Urothelium cell line (cell line): ENCODE measurements around the gene LGALS4.
A peak's percentile ranks its signal among the peaks of the same experiment; 100 is the strongest.
"Not testable (repeated sequence)": the region's sequence is repeated elsewhere in the genome, so short reads cannot be mapped to it uniquely, and the experiment has no call there.

Source experiments
- DNase-seq: peaks from one replicate; pipeline ENCODE4 v3.0.0; 2011; ENCODE audit warnings: low spot score, mixed read lengths
- FAIRE-seq: peaks from 2 replicates; lab custom pipeline; 2011; peaks lifted over from hg19 to GRCh38; lab: Jason Lieb, UNC

LGALS4 gene

DNA sequence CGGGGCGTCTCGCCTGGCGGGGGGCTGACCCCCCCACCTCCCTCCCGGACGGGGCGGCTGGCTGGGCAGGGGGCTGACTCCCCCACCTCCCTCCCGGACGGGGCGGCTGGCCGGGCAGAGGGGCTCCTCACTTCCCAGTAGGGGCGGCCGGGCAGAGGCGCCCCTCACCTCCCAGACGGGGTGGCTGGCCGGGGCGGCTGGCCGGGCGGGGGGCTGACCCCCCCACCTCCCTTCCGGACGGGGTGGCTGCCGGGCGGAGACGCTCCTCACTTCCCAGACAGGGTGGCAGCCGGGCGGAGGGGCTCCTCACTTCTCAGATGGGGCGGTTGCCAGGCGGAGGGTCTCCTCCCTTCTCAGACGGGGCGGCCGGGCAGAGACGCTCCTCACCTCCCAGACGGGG lies 15.0 kb downstream of the LGALS4 start:
- not testable (repeated sequence) for DNase-seq, FAIRE-seq

DNA sequence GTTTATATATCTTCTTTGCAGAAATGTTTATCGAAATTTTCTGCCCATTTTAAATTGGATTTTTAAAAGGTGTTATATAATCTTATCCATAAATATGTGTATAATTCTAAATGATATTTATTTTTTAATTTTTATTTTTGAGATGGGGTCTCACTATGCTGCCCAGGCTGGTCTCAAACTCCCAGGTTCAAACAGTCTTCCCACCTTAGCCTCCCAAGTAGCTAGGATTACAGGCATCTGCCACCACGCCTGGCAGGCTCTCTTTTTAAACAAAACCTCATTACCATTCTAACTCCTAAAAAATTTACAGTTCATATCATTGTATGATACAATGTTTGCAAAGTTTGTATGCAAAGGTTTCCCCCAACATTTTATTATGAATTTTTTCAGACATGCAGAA lies 16.6 kb downstream of the LGALS4 start:
- FAIRE-seq = no peak
- DNase-seq = no peak

DNA sequence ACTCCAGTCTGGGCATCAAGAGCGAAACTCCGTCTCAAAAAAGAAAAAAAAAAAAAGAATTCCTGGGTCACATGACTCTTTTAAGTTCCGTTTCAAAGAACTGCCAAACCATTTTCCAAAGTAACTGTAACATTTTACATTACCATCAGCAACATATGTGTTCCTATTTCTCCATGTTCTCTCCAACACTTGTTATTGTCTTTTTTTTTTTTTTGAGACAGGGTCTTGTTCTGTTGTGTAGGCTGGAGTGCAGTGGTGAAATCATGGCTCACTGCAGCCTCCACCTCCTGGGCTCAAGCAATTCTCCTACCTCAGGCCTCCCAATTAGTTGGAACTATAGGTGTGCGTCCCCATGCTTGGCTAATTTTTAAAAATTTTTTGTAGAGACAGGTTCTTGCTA lies 17.2 kb downstream of the LGALS4 start:
- no peak for DNase-seq
- no peak for FAIRE-seq

DNA sequence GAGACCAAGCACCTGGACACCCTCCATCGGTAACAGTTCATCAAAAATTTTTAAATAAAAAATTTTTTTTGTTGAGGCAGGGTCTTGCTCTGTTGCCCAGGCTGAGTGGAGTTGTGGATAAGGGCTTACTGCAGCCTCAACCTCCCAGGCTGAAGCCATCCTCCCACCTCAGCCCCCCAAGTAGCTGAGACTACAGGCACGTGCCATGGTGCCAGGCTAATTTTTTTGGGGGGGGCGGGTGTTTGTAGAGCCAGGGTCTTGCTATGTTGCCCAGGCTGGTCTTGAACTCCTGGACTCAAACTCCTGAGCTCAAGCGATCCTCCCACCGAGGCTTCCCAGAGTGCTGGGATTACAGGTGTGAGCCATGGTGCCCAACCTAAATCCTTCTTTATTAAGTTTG lies 19.1 kb downstream of the LGALS4 start:
- FAIRE-seq = no peak
- no peak for DNase-seq

DNA sequence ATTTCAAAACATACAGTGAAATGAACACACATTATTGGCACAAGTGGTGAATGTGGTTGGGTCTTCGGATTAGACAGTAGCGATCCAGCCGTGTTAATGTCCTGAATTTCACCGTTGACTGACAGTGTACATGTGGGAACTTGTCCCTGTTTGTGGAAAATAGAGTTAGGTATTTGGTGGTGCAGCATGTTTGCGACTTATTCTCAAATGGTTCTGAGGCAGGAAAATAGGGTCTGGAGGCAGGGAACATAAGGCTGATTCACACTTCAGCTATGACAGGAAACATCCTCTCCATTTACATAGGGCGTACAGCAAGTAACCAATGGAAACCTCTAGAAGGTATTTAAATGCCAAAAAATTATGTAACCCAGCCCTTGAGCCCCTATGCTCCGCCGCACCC lies 19.6 kb downstream of the LGALS4 start:
- DNase-seq = no peak

DNA sequence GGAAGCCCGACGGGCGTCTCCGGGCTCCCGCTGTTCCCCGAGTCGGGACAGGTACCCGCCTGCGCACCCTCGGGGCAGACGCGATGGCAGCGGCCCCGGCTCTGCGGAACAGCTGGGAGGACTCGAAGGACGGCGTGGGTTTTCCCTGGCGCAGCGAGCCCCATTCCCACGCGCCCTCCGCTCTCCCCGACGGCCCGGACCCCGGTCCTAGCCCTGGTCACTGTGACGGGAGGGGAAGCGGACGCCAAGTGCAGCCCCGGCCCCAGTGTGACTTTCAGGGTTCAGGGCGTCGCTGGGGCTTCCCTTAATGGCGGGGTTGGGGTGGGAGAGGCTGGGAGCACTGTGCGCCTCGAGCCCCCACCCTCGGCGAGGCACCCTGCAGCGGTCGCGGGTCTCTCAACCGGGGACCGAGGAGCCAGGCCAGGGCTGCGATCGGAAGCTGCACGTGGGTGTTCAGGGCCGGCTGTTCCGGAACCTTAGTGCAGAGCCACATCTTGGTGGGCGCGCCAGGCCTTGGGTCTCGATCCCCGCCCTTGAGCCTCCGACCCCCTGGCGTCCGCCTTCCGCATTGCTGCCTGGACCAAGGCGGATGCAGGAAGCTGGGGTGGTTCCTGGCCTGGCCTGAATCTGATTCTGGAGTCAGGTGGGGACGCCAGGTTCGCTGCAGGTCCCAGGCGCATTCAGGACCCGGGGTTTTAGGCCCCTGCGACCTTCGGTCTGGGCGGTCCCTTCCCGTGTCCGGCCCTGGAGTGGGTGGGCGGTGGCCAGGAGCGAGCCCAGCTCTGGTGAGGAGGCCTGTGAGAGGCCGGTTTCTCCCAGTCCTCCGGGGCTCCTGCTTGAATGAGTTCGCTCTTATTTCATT lies 20.3 kb downstream of the LGALS4 start:
- DNase-seq (no peak), FAIRE-seq (no peak)

More for the DNA sequence above, 19.6 kb downstream of the LGALS4 start:
- no peak for FAIRE-seq

DNA sequence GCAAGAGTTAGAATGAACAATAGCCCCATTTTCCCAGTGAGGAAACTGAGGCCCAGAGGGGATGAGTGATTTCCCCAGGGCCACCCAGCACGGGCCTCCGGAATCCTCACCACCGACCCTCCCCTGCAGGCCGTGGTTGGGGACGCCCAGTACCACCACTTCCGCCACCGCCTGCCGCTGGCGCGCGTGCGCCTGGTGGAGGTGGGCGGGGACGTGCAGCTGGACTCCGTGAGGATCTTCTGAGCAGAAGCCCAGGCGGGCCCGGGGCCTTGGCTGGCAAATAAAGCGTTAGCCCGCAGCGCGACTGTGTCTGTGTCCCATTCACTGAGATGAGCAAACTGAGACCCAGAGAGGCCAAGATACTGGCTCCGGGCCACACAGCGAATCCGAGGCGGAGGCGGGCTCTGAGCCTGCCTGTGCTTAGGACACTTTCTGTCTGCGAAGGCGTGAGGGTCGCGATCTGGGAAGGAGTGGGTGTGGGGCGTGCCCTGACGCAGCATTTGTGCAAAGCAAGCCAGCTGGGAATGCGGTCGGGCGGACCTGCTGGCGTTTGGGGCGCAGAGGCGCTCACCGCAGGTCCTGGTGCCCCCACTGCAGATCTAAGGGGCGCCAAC lies 21.2 kb downstream of the LGALS4 start:
- FAIRE-seq, DNase-seq: not testable (repeated sequence)

DNA sequence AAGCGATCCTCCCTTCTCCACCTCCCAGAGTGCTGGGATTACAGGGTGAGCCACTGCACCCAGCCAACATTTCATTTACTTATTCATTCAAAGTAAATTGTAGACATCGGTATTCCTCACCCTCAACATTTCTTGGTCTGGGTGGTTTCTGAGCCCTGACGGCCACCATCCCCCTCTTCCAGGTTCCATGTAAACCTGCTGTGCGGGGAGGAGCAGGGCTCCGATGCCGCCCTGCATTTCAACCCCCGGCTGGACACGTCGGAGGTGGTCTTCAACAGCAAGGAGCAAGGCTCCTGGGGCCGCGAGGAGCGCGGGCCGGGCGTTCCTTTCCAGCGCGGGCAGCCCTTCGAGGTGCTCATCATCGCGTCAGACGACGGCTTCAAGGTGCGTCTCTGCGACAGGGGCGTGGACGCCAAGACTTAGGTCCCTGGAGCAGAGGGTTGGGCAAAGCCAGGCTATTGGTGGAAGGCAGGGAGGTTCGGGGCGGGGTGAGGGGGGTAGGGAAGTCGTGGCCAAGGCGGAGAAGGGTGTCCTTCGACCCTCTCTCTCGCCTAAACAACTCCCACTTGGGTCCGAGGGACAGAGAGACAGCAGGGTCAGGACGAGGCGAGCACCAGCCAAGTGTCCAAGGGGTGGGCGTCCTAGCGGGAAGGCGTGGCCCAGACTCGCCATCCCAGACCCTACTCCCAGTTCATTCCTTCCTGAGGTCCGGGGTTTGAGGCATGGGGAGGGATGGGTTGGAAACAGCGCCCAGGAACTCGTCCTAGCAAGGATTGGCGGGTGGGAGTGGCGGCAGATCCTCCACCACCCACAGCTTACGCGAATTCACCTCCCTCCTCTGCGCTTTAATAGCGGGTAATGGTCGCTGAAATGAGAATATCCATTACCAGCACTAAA lies 22.0 kb downstream of the LGALS4 start:
- FAIRE-seq = peak; percentile 9
- DNase-seq = not testable (repeated sequence)

DNA sequence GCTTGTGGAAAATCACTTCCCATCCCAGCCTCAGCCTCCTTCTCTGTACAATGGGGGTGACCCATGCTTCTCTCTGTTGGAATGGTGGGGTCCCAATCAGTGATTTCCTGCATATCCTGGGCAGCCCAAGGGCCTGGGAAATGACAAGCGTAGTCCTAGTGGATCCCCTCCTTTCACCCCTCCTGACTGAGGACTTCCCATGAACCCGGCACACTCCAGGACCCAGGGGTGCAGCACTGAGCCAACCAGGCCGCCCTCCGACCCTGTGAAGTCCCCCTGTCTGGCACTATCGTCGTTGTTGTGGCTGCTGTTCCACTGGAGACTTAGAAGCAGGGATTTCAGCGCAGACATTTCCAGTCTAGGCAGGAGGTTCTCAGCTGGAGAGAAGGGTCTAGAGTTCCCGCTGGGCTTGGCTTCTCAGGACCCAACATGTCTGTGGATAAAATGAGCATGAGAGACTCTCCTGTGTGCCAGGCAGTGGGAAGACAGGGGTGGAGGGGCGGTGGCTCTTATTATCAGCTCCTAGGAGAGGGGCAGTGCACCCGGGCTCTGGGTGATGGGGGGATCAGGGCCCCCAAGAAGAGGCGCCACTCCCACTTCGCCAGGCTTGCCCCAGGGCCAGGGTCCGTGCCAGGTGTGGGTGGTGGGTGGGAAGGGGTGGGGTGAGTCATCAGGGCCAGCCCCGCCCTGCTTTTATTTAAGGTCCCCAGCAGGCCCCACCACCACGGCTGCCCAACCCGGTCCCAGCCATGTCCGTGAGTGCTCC lies 24.1 kb downstream of the LGALS4 start, which contains the start of gene LGALS7B:
Gene LGALS7B (plus strand): TSS at position 723 of the 766 bp plus-strand sequence. CDS start 27 bp downstream, at position 750.
- FAIRE-seq (no peak), DNase-seq (no peak)

DNA sequence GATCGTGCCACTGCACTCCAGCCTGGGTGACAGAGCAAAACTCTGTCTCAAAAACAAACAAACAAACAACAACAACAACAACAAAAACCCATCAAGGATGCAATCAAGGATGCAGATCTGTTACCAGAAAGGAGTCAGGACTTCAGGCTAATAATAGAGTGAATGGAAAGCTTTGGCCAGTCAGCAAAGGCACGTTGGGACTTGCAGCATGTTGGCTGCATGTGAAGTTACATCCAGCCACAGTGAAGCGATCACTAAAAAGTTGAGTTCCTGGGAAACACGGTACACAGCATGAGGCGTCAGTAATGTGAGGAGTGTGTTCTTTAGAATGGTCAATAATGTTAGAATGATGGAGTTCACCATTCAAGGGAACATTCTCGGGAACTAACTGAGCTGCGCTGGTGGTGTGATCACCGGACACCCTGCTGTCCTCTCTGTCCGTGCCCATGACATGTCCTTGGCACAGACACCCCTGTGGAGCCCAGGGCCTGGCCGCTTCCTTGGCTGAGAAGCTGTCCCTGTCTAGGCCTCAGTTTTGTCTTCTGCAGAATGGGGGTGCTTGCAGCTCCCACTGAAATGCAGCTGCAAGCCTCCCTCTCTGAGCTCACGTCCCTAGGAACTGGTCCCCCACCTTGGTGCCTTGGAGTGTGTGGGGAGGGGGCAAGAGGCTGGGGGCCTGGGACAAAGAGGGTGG lies 26.0 kb downstream of the LGALS4 start:
- DNase-seq (no peak), FAIRE-seq (no peak)

DNA sequence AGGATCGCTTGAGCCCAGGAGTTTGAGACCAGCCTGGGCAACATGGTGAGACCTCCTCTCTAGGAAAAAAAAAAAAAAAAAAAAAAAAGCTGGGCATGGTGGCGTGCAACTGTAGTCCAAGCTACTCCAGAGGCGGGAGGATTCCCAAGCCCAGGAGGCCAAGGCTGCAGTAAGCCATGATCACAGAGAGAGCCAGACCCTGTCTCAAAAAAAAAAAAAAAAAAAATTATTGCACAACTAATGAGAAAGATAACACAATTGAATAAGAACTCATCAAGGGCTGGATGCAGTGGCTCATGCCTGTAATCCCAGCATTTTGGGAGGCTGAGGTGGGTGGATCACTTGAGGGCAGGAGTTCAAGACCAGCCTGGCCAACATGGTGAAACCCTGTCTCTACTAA lies 26.7 kb downstream of the LGALS4 start:
- FAIRE-seq, DNase-seq: not testable (repeated sequence)

DNA sequence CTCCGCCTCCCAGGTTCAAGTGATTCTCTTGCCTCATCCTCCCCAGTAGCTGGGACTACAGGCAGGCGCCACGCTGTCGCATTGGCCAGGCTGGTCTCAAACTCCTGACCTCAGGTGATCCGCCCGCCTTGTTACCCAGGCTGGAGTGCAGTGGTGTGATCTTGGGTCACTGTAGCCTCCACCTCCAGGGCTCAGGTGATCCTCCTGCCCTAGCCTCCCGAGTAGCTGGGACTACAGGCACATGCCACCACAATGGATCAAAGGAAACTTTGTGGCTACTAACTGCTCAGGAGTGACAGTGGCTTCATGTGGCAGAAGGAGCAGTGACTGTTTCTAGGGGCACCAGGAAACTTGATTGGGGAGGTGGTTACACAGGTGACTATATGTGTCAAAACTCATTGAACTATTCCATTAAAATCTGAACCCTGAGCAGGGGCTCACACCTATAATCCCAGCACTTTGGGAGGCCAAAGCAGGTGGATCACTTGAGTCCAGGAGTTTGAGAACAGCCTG lies 27.5 kb downstream of the LGALS4 start:
- no peak for DNase-seq
- no peak for FAIRE-seq

DNA sequence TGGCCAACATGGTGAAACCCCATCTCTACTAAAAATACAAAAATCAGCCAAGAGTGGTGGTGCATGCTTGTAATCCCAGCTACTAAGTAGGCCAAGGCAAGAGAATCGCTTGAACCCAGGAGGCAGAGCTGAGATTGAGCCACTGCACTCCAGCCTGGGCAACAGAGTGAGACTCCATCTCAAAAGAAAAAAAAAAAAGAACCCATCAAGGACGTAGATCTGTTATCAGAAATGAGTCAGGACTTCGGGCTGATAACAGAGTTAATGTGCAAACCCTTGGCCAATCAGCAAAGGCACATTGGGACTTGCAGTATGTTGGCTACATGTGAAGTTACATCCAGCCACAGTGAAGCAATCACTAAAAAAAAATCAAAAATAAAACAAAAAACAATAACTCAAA lies 28.5 kb downstream of the LGALS4 start:
- no peak for FAIRE-seq

DNA sequence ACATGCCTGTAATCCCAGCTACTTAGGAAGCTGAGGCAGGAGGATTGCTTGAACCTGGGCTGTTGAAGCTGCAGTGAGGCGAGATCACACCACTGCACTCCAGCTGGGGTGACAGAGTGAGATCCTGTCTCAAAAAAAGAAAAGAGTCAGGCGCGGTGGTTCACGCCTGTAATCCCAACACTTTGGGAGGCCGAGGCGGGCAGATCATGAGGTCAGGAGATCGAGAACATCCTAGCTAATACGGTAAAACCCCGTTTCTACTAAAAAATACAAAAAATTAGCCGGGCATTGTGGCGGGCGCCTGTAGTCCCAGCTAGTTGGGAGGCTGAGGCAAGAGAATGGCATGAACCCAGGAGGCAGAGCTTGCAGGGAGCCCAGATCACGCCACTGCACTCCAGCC lies 30.5 kb downstream of the LGALS4 start:
- DNase-seq, FAIRE-seq: not testable (repeated sequence)

More for the DNA sequence above, 28.5 kb downstream of the LGALS4 start:
- DNase-seq = no peak

DNA sequence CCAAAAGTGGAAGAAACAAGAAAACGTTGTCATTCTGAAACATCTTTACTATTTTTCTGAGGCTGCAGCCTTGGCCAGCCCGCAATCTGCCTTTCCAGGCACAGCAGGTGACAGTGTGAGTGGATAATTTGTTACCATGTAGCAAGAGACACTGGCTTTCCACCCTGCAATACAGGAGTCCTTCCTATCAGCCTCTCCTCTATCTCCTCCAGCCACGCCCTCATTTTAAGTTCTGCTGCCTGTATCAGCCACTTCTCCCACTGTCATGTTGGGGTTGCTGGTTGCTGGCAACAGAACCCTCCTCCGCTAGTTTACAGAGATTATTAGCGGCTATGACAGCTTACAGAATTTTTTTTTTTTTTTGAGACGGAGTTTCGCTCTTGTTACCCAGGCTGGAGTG lies 31.7 kb downstream of the LGALS4 start:
- DNase-seq (no peak), FAIRE-seq (no peak)

DNA sequence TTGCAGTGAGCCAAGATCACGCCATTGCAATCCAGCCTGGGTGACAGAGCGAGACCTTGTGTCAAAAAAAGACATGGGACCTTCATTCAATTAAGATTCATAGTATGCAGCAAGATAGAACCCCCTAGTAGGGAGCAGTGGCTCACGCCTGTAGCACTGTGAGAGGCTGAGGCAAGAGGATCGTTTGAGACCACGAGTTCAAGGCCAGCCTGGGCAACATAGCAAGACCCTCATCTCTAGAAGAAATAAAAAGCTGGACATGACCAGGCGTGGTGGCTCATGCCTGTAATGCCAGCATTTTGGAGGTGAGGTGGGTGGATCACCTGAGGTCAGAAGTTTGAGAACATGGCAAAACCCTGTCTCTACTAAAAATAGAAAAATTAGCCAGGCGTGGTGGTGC lies 32.3 kb downstream of the LGALS4 start:
- DNase-seq (no peak), FAIRE-seq (no peak)

DNA sequence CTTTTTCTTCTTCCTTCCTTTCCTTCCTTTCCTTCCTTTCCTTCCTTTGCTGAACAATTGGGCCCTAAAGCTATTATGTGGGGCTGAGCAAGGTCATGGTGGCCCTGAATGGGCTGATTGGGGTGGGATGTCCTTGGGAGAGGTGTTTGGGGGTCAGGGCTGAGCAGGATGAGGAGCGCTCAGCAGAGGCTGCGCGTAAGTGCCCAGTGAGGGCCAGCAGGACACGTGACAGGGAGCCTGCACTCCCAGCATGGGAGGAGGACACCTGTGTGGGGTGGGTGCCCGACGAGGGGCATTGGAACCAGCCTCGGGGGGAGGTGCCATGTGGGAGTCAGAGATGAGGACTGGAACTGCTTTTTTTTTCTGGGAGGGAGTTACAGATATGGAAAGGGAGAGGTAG lies 34.0 kb downstream of the LGALS4 start:
- DNase-seq = no peak
- FAIRE-seq = no peak

DNA sequence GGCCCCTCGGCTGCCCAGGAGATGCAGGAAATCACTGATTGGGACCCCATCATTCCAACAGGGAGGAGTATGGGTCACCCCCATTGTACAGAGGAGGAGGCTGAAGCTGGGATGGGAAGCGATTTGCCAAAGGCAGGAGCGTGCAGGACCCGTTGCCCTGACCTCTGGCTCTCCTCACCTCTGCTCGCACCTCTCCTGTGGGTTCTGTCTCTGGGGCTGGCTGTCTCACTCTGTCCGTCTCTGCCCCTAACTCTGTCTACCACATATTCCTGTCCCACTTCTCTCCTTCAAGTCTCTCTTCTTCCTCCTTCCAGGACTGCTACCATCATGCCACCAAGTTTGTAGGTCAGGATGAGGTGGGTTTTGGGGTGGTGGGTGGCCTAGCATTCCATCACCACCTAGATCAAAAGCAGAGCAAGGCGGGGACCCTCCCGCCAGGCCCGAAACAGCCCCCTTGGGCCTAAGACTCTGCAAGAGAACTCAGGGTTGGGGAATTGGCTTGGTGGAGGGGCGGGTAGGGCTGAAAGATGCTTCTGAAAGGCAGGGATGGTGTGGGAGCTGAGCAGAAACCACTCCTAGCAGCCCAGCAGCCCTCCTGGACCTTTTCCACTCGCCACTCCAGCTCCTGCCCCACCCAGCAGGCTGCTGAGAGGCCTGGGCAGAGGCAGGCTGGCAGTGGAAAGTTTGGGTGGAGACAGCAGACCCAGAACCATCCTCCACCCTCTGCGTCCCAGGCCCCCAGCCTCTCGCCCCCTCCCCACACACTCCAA lies 38.4 kb downstream of the LGALS4 start:
- FAIRE-seq (no peak), DNase-seq (no peak)
